Uterus (tissue), 4 donors: ENCODE results near the gene NPAT. TPM values are rescaled to one million over a fixed set of nuclear protein-coding genes. Genes with fewer than 3 reads are reported as not detected.
"Not testable (repeated sequence)": the region's sequence is repeated elsewhere in the genome, so short reads cannot be mapped to it uniquely, and the experiment has no call there.

ENCODE experiments used
- DNase-seq, 2 donors: peaks; one replicate each; pipeline ENCODE4 v3.0.0-alpha.2; 2019 to 2020
- H3K27ac ChIP-seq, 2 donors: fragments of 200-600 bp; sonication (generic); 1 replicate in 1 of 2; 2 replicates in 1 of 2; pipeline ENCODE4 v1.5.1; 2016 to 2018
- H3K27me3 ChIP-seq, 2 donors: fragments of 200-600 bp; sonication (generic); one replicate each; pipeline ENCODE4 v1.5.1; 2018 to 2019; ENCODE audit warnings: control low read depth in 1 of 2
- H3K36me3 ChIP-seq, 2 donors: fragments of 200-600 bp; sonication (generic); one replicate each; pipeline ENCODE4 v1.5.1; 2019; ENCODE audit warnings: control low read depth in 1 of 2
- H3K4me1 ChIP-seq, 2 donors: fragments of 200-600 bp; sonication (generic); one replicate each; pipeline ENCODE4 v1.5.1; 2018 to 2019; ENCODE audit warnings: control low read depth in 1 of 2
- H3K4me3 ChIP-seq, 2 donors: fragments of 200-600 bp; sonication (generic); 1 replicate in 1 of 2; 2 replicates in 1 of 2; pipeline ENCODE4 v1.5.1; 2018 to 2019; ENCODE audit warnings: mild to moderate bottlenecking in 1 of 2
- H3K9me3 ChIP-seq, 2 donors: fragments of 200-600 bp; sonication (generic); one replicate each; pipeline ENCODE4 v1.5.1; 2019; ENCODE audit warnings: control low read depth in 1 of 2
- POLR2A ChIP-seq, 2 donors: fragments of 450-650 bp; IDR thresholded peaks; one replicate each; pipeline ENCODE4 v1.6.1; 2016; ENCODE audit warnings: antibody characterized with exemption in 2 of 2, mild to moderate bottlenecking in 1 of 2, moderate library complexity in 1 of 2
- intact Hi-C: fragments of 100-400 bp; cut with DNase I; formaldehyde crosslinking; loops from one replicate; pipeline ENCODE4 v1.15.1; 2023; ENCODE audit warnings: low total_unique reads
- total RNA-seq, 4 donors: library from RNA; depleted of rRNA in 3 of 4; stranded (reverse); fragments of >200 nt in 3 of 4; gene quantifications; one replicate each; pipeline versions ENCODE4 v1.1.0 to v1.2.4, GENCODE V29; 2014 to 2023
- TF ChIP-seq, protein P1 (sequence below), 4 experiments: fragments of 200-600 bp in 2 of 4; fragments of 450-650 bp in 2 of 4; sonication (generic) in 2 of 4; IDR thresholded peaks; one replicate each; pipeline ENCODE4 v1.5.1; 2016 to 2019; ENCODE audit warnings: antibody characterized with exemption in 4 of 4, mild to moderate bottlenecking in 2 of 4, moderate library complexity in 1 of 4
- donor health status: DM: yes; HTN: yes; CAD: no.

NPAT gene
- total RNA-seq, 4 donors from 2014 or later, result 14.7 to 28.9 (median 21.3) TPM

DNA sequence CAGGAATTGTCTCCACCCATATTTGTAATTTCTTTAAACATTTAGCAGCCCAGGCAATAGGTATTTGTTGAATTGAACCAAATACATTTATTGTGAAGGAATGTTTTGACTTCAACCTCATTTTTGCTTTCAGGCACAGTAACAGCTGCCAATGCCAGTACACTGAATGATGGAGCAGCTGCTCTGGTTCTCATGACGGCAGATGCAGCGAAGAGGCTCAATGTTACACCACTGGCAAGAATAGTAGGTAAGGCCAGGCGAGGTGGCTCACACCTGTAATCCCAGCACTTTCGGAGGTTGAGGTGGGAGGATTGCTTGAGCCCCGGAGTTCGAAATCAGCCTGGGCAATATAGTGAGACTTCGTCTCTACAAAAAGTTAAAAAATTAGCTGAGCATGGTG lies 80.1 kb downstream of the NPAT start:
- intact Hi-C loops, result no loop called here
- Histone ChIP-seq H3K4me1 (no peaks in the 10 kb centered on the region), H3K36me3 (no peaks in the 10 kb centered on the region), H3K9me3 (no peaks in the 10 kb centered on the region), H3K27me3 (no peaks in the 10 kb centered on the region), H3K27ac (no peak overlapping the region), H3K4me3 (no peak overlapping the region)
- DNase-seq, result no peak
- TF ChIP-seq, protein P1, sequence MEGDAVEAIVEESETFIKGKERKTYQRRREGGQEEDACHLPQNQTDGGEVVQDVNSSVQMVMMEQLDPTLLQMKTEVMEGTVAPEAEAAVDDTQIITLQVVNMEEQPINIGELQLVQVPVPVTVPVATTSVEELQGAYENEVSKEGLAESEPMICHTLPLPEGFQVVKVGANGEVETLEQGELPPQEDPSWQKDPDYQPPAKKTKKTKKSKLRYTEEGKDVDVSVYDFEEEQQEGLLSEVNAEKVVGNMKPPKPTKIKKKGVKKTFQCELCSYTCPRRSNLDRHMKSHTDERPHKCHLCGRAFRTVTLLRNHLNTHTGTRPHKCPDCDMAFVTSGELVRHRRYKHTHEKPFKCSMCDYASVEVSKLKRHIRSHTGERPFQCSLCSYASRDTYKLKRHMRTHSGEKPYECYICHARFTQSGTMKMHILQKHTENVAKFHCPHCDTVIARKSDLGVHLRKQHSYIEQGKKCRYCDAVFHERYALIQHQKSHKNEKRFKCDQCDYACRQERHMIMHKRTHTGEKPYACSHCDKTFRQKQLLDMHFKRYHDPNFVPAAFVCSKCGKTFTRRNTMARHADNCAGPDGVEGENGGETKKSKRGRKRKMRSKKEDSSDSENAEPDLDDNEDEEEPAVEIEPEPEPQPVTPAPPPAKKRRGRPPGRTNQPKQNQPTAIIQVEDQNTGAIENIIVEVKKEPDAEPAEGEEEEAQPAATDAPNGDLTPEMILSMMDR (IDR thresholded peaks at IDR 0.05), result no peak
- no peak for TF ChIP-seq POLR2A (IDR thresholded peaks at IDR 0.05)

DNA sequence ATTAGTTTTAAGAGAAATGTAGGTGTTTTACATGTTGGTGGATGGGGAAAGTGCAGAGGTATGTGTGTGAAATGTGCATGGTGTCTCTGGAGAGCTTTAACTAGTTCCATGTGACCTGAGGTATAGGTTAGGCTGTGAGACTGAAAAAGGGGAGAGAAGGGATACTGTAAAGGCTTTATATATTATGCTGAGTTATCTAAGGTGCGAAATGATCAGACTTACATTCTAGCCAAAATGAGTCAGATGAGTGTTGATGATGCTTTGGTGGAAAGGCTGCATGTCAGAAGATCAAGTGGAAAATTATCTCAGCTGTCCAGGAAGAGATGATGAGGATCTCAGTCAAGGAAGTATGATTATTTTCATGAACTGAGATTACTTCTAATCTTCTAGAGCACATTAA lies 85.2 kb downstream of the NPAT start:
- H3K4me3 ChIP-seq, result no peak overlapping the region
- TF ChIP-seq, protein P1 (IDR thresholded peaks at IDR 0.05), result no peak
- TF ChIP-seq POLR2A (IDR thresholded peaks at IDR 0.05), result no peak
- H3K27ac ChIP-seq, result no peak overlapping the region
- H3K27me3 ChIP-seq, result no peaks in the 10 kb centered on the region
- no peaks in the 10 kb centered on the region for H3K36me3 ChIP-seq
- intact Hi-C loops, result no loop called here
- H3K9me3 ChIP-seq, result no peaks in the 10 kb centered on the region
- H3K4me1 ChIP-seq, result no peaks in the 10 kb centered on the region
- no peak for DNase-seq

DNA sequence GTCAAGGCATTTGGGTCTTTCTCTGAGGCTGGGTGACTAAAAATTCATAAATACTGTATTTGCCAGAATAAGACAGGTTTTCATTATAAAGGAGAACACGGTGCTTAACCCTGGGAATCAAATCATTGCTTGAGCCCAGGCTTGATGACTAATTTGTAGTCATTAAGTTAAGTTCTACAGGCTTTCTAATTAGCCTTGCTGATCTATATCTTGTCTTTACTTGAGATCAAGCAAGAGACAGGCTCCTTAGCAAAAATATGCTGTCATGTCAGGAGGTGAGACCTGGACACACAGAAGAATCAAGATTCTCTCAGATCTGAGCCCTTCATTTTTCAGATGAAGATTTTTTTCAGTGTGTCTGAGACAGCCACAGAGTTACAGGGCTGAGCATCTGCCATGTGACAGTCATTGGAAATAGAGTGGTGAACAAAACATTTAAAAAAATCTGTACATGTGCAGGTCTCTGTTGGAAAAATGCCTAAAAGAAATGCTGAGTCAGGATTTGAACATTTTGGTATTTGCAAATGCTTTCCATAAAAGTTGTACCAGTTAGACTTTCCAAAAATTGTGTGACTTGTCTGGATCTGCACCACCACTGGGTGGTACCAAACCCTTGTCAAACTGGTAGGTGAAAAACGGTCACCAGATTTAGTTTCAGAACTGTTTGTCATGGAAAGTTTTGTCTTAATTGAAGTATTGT lies 86.4 kb downstream of the NPAT start:
- TF ChIP-seq POLR2A (IDR thresholded peaks at IDR 0.05), result no peak
- TF ChIP-seq, protein P1 (IDR thresholded peaks at IDR 0.05), result no peak
- H3K27ac ChIP-seq, result no peak overlapping the region
- H3K4me3 ChIP-seq, result no peak overlapping the region
- DNase-seq, result no peak
- H3K9me3 ChIP-seq, result no peaks in the 10 kb centered on the region
- H3K36me3 ChIP-seq, result no peaks in the 10 kb centered on the region
- no peaks in the 10 kb centered on the region for H3K27me3 ChIP-seq
- intact Hi-C loops, result no loop called here
- H3K4me1 ChIP-seq, result no peaks in the 10 kb centered on the region

DNA sequence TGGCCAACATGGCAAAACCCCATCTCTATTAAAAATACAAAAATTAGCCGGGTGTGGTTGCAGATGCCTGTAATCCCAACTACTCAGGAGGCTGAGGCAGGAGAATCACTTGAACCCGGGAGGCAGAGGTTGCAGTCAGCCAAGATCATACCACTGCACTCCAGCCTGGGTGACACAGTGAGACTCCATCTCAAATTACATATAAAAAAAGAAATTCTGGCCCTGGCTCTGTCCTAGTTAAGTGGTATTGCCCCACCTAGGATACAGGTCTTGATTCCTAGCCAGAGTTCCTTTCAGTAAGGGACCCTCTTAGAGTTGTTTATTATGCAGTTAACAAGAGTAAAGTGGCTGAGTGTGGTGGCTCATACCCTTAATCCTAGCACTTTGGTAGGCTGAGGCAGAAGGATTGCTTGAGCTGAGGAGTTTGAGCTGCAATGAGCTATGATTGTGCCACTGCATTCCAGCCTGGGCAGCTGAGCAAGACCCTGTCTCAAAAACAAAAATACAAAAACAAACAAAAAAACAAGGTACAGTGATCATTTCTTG lies 89.4 kb downstream of the NPAT start:
- H3K27me3 ChIP-seq, H3K27ac ChIP-seq: not testable (repeated sequence)

DNA sequence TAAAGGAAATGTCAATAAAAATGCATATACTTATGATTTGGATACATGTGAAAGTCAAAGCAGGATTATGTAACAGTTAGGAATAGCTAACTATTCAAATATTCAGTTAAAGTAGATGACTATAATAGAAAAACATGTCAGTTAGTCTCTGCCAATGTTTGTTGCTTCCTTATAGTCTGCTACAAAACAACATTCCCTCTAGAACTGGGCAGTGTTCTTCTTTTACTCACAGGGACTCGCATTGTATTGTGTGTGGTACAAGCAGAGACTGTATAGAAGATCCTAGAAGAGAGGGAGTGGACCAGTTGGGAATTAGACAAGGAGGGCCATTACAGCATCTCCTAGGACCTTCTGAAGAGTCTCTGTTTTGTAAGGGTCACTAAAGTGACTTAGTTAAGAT lies 90.4 kb downstream of the NPAT start:
- no peak for TF ChIP-seq POLR2A (IDR thresholded peaks at IDR 0.05)
- TF ChIP-seq, protein P1 (IDR thresholded peaks at IDR 0.05), result no peak
- H3K4me1 ChIP-seq, result no peaks in the 10 kb centered on the region
- H3K27ac ChIP-seq, result no peak overlapping the region
- H3K4me3 ChIP-seq, result no peak overlapping the region
- intact Hi-C loops, result no loop called here
- no peaks in the 10 kb centered on the region for H3K27me3 ChIP-seq
- H3K36me3 ChIP-seq, result no peaks in the 10 kb centered on the region
- H3K9me3 ChIP-seq, result no peaks in the 10 kb centered on the region
- no peak for DNase-seq

More for the DNA sequence above, 89.4 kb downstream of the NPAT start:
- H3K4me3 ChIP-seq, H3K36me3 ChIP-seq, intact Hi-C loops, DNase-seq, H3K9me3 ChIP-seq, H3K4me1 ChIP-seq: not testable (repeated sequence)
